Loucy (cell line): ENCODE results near the gene ABCC11.

Source experiments
- H2AFZ ChIP-seq: fragments of 200-600 bp; sonication (generic); 2 replicates; pipeline ENCODE4 v1.6.0; 2016; ENCODE audit warnings: antibody characterized with exemption, mild to moderate bottlenecking, low read length, moderate library complexity
- H3F3A ChIP-seq: fragments of 200-600 bp; 2 replicates; pipeline ENCODE4 v1.6.0; 2016; ENCODE audit warnings: antibody characterized with exemption, low read depth, mild to moderate bottlenecking
- H3K27me3 ChIP-seq: fragments of 200-600 bp; sonication (generic); 2 replicates; pipeline ENCODE4 v1.6.1; 2014; ENCODE audit warnings: low read length, mild to moderate bottlenecking; ENCODE audit not compliant: insufficient read depth, poor library complexity, severe bottlenecking
- H3K36me3 ChIP-seq: fragments of 200-600 bp; sonication (generic); 2 replicates; pipeline ENCODE4 v1.6.1; 2016; ENCODE audit warnings: low read length; ENCODE audit not compliant: insufficient read depth
- H3K4me1 ChIP-seq: fragments of 200-600 bp; sonication (generic); 2 replicates; pipeline ENCODE4 v1.5.1; 2014; ENCODE audit warnings: low read length, mild to moderate bottlenecking; ENCODE audit not compliant: insufficient read depth, poor library complexity, severe bottlenecking
- H3K4me2 ChIP-seq: fragments of 200-600 bp; sonication (generic); 2 replicates; pipeline ENCODE4 v1.6.0; 2014; ENCODE audit warnings: antibody characterized with exemption, low read length, low read depth, mild to moderate bottlenecking; ENCODE audit not compliant: poor library complexity, severe bottlenecking
- H3K4me3 ChIP-seq: fragments of 200-600 bp; sonication (generic); 2 replicates; pipeline ENCODE4 v1.5.1; 2014; ENCODE audit warnings: low read length, mild to moderate bottlenecking, mixed read lengths; ENCODE audit not compliant: poor library complexity, severe bottlenecking
- H3K79me2 ChIP-seq: fragments of 200-600 bp; sonication (generic); 2 replicates; pipeline ENCODE4 v1.6.1; 2014; ENCODE audit warnings: low read length; ENCODE audit not compliant: insufficient read depth
- H3K9ac ChIP-seq: fragments of 200-600 bp; sonication (generic); 2 replicates; pipeline ENCODE4 v1.6.0; 2014; ENCODE audit warnings: mild to moderate bottlenecking, low read depth, low read length, moderate library complexity; ENCODE audit not compliant: poor library complexity, severe bottlenecking
- H3K9me2 ChIP-seq: fragments of 200-600 bp; sonication (generic); replicated peaks from 2 replicates; pipeline ENCODE4 v1.6.1; 2016; ENCODE audit warnings: low read depth, low read length, mixed read lengths
- H3K9me3 ChIP-seq: fragments of 200-600 bp; sonication (generic); 2 replicates; pipeline ENCODE4 v1.6.1; 2014; ENCODE audit warnings: mild to moderate bottlenecking, antibody characterized with exemption, low read length, low read depth; ENCODE audit not compliant: insufficient read depth
- H4K20me1 ChIP-seq: fragments of 200-600 bp; sonication (generic); 2 replicates; pipeline ENCODE4 v1.6.0; 2014; ENCODE audit warnings: antibody characterized with exemption, low read length, mild to moderate bottlenecking; ENCODE audit not compliant: insufficient read depth, poor library complexity, severe bottlenecking
- EZH2phosphoT487 ChIP-seq: fragments of 200-600 bp; IDR thresholded peaks from 2 replicates; pipeline ENCODE4 v1.6.1; 2018; ENCODE audit warnings: antibody characterized with exemption, mild to moderate bottlenecking, moderate library complexity, borderline replicate concordance
- TF ChIP-seq, protein P1 (sequence below): fragments of 200-600 bp; sonication (generic); conservative IDR thresholded peaks from 2 replicates; pipeline ENCODE4 v1.5.1; 2014; ENCODE audit warnings: mild to moderate bottlenecking, antibody characterized with exemption, low read length

The ABCC11 gene

GRCh38 chr16:48150707-48151106, 96.6 kb downstream of the ABCC11 start:
- TF ChIP-seq, protein P1, sequence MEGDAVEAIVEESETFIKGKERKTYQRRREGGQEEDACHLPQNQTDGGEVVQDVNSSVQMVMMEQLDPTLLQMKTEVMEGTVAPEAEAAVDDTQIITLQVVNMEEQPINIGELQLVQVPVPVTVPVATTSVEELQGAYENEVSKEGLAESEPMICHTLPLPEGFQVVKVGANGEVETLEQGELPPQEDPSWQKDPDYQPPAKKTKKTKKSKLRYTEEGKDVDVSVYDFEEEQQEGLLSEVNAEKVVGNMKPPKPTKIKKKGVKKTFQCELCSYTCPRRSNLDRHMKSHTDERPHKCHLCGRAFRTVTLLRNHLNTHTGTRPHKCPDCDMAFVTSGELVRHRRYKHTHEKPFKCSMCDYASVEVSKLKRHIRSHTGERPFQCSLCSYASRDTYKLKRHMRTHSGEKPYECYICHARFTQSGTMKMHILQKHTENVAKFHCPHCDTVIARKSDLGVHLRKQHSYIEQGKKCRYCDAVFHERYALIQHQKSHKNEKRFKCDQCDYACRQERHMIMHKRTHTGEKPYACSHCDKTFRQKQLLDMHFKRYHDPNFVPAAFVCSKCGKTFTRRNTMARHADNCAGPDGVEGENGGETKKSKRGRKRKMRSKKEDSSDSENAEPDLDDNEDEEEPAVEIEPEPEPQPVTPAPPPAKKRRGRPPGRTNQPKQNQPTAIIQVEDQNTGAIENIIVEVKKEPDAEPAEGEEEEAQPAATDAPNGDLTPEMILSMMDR, result no peak
- no peak for TF ChIP-seq EZH2phosphoT487
- H3K4me1 ChIP-seq, result no peaks in the 10 kb centered on the region
- no peaks in the 10 kb centered on the region for H3K79me2 ChIP-seq
- H2AFZ ChIP-seq, result no peak overlapping the region
- H3F3A ChIP-seq, result no peaks in the 10 kb centered on the region
- no peak overlapping the region for H3K4me2 ChIP-seq
- H3K9me3 ChIP-seq, result no peaks in the 10 kb centered on the region
- no peaks in the 10 kb centered on the region for H3K9me2 ChIP-seq
- H3K27me3 ChIP-seq, result peaks cover 3% of the 10 kb centered on the region
- H4K20me1 ChIP-seq, result no peaks in the 10 kb centered on the region
- H3K9ac ChIP-seq, result no peak overlapping the region
- H3K4me3 ChIP-seq, result no peak overlapping the region
- H3K36me3 ChIP-seq, result no peaks in the 10 kb centered on the region

GRCh38 chr16:48146710-48147109, 100.6 kb downstream of the ABCC11 start:
- H3K9me3 ChIP-seq, result no peaks in the 10 kb centered on the region; the same call in 1 of the 2 replicates
- no peaks in the 10 kb centered on the region for H3K4me1 ChIP-seq
- no peak for TF ChIP-seq EZH2phosphoT487
- TF ChIP-seq, protein P1, result no peak
- no peaks in the 10 kb centered on the region for H3K36me3 ChIP-seq
- H3F3A ChIP-seq, result no peaks in the 10 kb centered on the region
- H3K9me2 ChIP-seq, result no peaks in the 10 kb centered on the region
- H3K4me3 ChIP-seq, result no peak overlapping the region
- no peak overlapping the region for H2AFZ ChIP-seq
- no peaks in the 10 kb centered on the region for H3K79me2 ChIP-seq
- H3K27me3 ChIP-seq, result no peaks in the 10 kb centered on the region
- H4K20me1 ChIP-seq, result no peaks in the 10 kb centered on the region
- no peak overlapping the region for H3K4me2 ChIP-seq
- no peak overlapping the region for H3K9ac ChIP-seq

- no peaks in the 10 kb centered on the region for H3K79me2 ChIP-seq
- H3K9me3 ChIP-seq, result no peaks in the 10 kb centered on the region; the same call in 1 of the 2 replicates
- no peaks in the 10 kb centered on the region for H3K27me3 ChIP-seq
- no peak overlapping the region for H3K4me2 ChIP-seq
- H2AFZ ChIP-seq, result no peak overlapping the region
- no peak overlapping the region for H3K9ac ChIP-seq
- H3F3A ChIP-seq, result no peaks in the 10 kb centered on the region
- TF ChIP-seq EZH2phosphoT487, result no peak
- TF ChIP-seq, protein P1, result no peak
- no peaks in the 10 kb centered on the region for H3K9me2 ChIP-seq
- no peaks in the 10 kb centered on the region for H4K20me1 ChIP-seq
- no peaks in the 10 kb centered on the region for H3K36me3 ChIP-seq
- no peaks in the 10 kb centered on the region for H3K4me1 ChIP-seq
- no peak overlapping the region for H3K4me3 ChIP-seq
These were observed 101.2 kb downstream of the ABCC11 start for GRCh38 chr16:48146131-48146530.
